Activated CD4-positive, alpha-beta T cell treated with anti-CD3 and anti-CD28 coated beads for 1 hour (primary cell): Measurements from ENCODE around the gene RPP25L.

Experiments
- DNase-seq: peaks from one replicate; pipeline ENCODE4 v3.0.0-alpha.2; 2020

The RPP25L gene

DNA sequence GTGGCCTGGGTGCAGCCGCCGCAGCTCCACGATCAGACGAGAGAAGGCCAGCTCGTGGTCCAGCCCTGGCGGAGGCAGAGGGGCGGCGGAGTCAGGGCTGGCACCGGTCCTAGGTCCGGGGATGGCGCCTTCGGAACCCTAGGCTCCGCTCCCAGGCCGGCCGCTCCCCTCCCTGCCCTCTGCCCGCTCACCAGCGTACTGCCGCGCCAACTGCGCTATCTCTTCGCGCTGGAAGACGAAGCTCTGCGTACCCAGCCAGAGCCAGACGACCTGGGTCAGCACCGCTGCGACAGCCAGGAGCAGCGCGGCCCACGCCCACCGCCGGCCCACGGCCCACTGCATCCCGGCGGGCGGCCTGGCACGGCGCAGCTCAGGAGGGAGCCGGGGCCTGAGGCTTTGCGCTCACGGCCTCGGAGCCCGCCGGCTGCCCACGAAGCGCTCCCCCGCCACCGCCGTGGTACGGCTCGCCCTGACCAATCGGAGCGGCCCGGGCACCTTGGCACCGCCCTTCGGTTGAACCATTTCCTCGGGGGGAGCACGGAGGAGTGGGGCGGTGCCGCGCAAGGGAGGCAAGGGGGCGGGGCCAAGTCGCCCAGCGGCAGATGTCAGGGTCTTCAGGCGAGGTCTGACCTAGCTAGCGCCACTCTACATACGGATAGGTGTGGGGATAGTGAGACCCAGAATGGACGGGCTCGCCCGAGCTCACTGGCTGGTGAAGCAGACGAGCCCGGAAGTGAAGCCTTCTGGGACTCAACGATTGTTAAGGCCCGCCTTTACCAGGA is 25.6 kb upstream of the RPP25L start, which contains the start of gene SIGMAR1:
Gene SIGMAR1, minus strand, starts transcription at position 432 of the 782 bp plus-strand sequence. Its CDS starts 90 bp downstream, at position 342.
- DNase-seq, result peak; percentile 89

DNA sequence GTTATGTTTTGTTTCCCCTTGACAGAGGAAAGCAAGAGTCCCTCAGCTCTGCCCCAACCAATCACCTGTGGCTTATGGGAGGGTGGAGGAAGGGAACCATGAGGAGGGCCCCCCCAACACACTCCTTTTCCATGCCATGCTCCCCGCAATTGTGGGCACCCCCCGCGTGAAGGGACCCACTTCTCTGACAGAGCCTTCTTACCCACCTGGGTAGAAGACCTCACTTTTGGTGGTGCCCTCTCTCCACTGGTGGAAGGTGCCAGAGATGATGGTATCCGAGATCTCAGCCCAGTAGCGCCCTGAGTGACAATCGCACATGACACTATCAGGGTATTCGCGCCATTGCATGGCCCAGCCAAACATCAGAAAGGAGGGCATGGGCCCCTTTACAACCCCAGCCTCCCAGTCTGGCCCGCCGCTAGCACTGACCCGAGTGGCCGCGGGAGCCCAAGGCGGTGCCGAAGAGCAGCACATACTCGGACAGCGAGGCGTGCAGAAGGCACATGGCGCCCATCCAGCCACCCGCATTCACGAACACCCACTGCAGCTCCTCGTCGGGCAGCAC is 25.0 kb upstream of the RPP25L start:
- no peak for DNase-seq

DNA sequence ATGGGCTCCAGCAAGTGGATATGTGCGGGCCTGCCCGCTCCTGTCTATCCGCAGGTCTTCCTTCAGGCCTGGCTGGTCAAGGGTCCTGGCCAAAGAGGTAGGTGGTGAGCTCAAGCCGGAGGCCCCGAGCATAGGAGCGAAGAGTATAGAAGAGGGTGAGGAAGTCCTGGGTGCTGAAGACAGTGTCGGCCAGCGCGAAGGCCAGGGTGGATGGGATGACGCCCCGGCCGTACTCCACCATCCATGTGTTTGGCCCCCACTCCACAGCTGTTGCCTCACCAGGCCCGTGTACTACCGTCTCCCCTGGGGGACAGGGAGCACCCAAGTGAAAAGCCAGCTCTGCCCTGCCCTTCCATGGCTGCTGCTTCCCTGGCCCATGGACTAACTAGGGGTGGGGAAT is 23.7 kb upstream of the RPP25L start:
- no peak for DNase-seq

DNA sequence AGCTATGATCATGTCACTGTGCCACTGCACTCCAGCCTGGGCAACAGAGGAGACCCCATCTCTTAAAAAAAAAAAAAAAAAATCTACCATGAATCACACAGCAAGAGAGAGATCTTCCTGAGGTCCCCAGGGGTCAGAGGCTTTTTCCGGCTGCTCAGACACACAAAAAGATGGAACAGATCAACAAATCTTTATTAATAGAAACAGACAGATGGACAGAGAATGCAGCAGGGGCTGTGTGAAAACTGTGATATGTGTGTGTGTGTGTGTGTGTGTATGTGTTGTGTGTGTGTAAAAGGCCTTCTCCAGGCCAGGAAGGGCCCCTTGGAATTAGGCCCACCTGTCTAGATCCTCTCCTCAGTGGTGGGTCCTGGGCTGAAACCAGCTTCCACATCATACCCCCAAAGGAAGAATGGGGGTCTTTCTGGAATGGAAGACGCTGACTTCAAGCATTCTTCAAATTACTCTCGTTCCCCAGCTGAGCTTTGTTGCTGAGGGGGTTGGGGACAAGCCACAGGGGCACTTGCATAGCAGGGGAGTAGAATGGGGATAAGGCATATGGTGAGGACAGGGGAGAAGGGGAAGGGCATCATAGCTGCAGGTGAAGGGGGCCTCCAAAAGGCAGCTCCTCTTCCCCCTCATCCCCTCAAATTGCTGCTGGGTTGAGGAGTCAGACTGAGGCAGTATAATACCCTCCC is 22.8 kb upstream of the RPP25L start:
- DNase-seq, result no peak

DNA sequence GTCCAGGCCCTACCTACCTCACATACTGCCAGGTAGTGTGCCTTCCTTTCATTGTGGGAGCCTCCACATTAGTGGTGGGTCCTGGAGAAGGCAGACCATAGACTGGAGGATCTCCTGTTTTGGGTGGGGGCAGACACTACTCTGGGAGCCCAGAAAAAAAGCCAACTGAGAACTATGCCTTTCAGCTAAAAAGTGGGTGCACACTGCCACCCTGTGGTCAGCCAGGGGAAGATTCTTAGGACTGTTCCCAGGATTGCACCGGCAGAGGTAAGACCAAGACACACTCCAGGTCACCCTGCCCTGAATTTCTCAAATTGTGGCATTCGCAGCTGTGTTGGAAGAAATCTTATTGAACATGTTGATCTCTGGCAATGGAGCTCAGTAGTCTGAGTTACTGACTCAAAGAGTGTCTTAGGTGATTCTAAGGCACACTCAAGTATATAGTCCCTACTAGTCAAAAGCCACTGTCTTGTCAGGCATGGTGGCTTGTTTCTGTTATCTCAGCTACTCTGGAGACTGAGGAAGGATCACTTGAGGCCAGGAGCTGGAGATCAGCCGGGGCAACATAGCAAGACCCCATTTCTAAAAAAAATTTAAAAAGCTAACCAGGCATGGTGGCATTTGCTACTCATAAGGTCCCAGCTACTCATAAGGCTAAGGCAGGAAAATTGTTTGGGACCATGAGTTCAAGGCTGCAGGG is 22.1 kb upstream of the RPP25L start:
- DNase-seq, result peak; percentile 61

DNA sequence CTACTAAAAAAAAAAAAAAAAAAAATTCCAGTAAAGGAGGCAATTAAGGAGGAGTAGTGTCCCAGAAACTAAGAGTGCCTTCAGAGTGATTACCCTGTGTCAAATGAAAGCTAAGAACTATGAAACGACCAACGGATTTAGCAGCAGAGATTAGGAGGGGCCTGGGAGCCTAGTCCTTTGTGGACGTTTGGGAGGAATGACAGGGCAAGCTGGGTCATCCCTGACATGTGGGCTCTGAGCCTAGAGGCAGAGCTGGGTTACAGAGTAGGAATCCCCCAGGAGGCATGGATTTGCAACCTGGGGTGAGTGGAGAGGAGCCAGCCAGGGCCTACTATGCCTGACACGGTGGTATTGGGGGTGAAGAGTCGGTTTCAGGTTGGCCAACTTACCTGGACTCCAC is 21.3 kb upstream of the RPP25L start:
- no peak for DNase-seq

DNA sequence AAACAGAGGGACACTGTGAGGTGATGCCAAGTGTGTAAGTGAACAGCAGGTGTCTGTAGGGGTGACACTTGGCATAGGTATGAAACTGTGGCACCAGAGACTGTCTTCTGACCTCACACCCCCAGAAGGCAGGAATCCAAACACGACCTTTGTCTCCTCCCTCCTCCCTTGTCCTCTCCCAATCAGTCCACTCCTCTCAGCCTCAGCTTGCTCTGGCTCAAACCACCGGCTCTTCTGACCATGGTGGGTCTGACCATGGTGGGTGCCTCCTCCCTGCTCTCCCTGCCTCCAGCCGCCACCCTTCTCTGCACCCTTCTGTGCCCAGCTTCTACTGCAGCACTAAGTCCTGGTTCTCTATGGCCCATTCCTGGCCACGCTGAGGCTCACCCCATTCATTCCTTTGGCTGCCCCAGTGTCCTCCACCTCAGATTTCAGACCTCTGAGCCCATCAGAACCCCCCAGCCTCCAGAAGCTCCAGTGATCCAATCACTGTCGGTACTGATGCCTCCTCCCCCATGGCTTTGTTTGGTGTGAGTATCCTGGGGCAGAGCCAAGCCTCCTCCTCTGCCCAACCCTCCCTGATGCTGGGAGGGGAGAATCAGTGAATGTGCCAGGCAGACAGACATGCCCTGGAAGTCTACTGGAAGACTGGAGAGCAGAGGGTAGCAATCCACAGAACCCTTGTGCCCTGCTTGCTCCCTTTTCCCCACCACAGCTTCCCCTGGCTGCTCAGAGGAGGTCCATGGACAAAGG is 18.7 kb upstream of the RPP25L start:
- no peak for DNase-seq

DNA sequence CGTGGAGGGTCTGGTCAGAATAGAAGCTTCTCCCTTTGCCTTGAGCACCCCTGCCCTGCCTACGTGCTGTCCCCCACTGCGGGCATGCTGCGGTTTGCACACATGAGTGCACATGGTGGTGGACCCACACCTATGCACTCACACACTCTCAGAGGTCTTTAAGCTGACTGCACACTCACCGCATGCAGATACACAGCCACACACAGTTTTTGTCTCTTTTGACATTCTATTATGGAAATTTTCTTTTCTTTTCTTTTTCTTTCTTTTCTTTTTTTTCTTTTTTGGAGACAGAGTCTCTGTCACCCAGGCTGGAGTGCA is 17.6 kb upstream of the RPP25L start:
- no peak for DNase-seq

DNA sequence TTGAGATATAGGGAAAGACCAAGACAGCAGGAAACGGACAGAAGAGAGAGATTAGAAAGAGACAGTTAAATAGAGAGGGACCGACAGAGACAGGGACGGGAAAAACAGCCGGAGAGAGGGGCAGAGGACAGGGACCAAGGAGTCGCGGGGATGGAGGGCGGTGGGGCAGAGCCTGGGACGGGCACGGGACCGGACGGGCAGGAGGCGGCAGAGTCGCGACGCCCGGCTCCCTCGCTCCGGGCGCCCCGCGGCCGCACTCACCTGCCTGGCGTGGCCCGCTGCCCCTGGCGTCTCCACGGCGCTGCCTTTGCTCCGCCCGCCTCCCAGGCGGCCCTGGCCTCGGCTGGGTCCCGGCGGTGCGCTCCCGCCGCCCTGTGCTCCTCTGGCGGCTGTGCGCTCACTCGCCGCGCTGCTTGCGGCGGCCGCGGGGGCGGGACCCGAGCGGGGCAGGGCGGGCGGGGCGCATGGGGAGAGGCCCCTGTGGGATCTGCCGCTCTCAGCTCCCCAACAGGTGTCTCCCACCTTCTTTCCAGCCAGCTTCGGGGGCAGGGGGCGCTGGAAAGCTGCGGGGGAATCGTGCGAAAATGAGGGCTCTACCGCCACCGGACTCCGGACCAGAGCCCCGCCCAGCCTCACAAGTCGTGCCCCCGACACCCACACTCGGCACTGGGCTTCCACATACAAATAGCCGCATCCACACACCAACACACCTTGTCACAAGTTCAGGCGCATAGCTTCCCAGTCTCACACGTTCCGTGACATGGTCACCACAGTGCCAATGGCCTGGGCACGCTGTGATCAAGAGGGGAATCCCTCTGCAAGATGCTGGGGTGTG is 17.0 kb upstream of the RPP25L start, which contains the start of gene ARID3C:
Gene ARID3C, minus strand, starts transcription at position 411 of the 835 bp plus-strand sequence. CDS start 1,052 bp downstream, outside the sequence.
- DNase-seq, result no peak

DNA sequence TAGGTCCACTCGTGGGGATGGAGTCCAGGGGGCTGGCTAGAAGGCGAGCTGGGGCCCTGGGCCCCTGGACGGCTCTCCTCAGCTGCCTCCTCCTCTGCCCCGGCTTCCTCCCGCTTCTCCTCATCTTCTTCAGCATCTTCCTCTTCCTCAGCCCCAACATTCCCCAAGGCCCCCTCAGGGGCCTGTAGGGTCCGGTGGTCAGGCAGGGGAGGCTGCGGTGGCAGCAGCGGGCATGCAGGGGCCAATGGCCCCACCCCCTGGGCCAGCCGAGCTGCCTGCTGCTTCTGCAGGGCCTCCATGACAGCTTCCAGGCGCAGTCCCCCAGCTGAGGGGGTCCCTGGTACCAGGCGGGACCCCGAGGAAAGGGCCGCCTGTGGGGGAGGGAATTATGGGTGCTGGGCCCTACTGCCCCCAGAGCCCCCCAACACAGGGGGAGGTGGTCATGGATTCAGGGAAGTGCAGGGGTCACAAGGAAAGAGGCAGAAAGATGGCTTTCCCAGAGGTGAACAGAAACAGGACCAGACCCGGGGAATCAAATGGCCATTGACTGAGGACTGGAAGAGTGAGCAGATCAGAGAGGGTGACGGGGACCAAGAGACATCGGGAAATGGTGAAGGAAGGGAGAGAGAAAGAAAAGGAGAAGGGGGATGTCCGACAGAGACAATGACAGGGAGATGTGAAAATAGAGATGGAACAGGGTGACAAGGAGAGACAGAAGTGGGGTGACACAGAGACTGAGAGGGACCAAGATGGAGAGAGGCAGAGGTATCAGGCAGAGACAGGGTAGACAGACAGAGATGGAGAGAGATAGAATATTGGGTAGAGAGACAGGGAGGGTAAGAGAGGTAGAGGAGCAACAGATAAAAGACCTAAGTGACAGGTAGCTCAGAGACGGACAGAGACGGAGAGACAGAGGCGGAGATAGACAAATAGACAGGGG is 16.1 kb upstream of the RPP25L start:
- no peak for DNase-seq

DNA sequence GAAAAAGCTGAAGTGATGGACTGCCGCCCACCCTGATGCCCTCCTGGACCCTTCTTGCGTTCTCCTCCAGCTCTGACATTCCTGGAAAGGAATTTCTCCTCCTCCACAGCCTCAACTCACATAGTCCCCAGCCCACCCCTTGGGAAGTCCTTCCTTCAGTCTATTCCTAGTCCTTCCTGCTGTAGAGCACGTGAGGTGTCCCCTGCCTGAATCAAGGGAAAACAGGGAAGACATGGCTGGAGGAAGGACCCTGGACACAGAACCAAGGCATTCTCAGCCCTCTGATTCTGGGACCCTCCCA is 13.2 kb upstream of the RPP25L start:
- DNase-seq, result no peak

DNA sequence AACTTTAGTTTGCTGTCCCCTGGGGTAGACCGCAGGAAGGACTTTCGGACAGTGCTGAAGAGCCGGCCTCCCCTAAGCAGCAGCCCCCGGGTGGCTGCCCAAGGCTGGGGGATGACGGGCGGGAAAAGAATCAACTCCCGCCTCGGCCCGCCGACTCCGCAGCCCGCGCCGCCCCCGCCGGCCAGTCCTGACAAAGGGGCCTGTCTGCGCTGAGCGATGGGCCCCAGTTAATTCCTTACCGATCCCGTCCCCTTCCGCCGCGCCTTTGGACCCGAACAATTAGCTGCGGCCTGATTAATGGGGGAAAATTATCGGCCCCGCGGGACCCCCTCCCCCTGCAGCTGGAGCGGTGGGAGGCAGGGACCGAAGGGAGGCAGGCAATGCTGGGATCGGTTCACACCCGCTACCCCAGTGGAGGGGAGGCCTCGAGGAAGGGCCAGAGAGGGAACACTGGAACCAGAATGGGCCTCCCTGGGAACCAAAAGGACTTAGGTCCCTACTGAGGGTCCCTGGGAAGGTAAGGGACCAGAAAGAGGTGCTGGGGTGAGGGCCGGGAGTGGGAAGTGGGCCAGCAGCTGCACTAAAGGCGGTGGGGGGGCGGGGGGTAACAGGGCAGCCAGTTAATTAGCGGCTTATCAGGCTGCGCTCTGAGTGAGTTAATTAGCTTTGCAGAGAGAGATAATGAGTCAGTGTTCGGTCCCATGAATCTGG is 12.7 kb upstream of the RPP25L start:
- DNase-seq, result no peak

DNA sequence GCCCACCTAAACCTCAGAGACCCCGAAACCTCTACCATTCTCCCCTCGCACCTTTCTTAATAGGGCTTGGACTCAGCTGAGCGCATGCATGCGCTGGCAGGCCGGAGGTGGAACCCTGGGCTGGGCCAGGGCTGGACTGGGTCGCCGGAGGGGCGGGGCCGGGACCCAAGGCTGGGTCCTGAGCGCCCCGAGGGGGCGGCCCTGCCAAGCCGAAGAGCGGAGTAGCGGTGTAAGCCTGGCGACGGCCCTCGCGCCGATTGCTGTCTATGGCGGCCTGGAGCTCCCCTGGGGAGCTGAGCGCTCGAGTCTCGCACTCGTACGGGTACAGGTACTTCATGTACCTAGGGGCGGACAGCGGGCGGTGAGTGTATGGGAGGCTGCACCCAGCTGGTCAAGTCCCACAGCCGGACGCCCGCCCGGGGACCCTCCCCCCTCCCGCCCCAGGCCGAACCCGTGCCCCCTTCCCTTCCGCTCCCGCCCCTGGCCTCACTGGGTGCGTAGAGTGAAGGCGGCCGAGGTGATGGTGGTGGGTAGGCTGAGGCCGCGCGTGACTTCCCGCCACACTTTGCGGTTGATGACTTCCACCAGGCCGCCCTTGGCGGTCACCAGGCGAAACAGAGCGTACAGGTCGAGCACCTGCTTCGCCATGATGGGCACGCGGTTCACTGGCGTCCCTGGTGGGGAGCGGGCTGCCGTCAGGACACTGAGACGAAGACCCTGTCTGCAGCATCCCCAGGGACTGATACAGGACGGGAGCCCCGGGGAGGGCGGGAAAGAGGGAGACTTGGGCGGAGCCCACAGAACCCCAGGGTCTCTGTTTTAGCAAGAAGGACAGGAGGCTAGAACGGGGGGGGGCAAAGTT is 11.7 kb upstream of the RPP25L start:
- DNase-seq, result no peak

DNA sequence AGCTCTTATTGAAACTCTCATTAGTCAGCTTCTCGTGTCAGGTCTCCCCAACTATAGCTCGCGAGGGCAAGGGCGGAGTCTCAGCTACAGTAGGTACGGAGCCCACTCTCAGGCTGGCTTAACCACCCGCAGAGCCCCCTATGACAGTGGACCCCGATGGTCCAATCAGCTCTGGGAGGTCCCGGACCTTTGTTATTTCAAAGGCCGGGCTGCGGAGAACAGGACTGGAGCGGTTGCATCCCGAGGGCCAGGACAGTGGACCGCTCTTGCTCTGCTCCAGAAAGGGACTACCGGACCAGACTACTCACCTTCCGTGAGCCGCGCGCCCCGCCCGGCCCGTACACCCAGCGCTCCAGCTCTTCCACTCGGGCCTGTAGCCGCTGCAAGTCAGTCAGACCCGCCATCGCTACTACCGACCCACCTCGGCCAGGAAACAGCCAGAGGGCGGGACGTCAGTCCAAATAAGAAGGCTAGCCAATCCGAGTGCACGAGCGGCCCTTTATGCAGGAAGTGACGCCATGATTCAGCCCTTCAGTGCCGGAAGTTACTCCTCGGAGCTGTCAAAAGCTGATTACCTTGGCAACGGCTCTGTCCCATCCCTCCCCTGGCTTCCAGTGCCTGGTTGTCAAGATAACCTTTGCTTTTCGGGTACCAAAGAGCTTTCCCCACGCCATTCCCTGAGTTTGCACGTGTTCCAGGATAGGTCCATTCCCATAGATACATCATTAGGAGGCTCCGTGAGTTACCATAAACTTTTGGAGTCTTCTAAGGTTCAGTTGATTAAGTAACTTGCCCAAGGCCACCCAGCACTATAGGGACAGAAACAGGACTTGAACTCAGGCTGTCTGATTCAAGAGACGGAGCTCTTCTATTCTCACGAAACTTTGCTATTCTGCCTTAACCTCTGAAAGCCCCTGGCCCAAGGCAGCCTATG is 8.4 kb upstream of the RPP25L start, which contains the start of gene DCTN3:
Gene DCTN3, minus strand, starts transcription at position 435 of the 934 bp plus-strand sequence. Its CDS starts 31 bp downstream, at position 404.
- DNase-seq, result peak; percentile 85

DNA sequence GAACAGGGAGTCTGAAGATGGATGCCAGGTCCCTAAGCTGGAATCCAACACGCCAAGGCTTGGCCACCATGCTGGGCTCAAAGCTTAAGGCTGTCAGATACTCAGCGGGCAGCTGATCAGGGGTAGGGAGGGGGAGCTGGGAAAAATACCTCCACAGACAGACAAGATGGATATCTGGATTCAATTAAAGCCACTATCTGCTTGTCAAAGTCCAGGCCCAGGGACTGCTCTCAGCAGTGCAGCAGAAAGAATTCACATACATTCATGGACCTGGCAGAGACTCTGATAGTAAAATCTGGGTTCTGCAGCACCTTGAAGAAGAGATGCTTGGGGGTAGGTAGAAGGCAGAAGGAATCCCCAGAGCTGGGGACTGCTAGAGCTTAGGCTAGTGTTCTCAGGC is 3.2 kb upstream of the RPP25L start:
- DNase-seq, result no peak

DNA sequence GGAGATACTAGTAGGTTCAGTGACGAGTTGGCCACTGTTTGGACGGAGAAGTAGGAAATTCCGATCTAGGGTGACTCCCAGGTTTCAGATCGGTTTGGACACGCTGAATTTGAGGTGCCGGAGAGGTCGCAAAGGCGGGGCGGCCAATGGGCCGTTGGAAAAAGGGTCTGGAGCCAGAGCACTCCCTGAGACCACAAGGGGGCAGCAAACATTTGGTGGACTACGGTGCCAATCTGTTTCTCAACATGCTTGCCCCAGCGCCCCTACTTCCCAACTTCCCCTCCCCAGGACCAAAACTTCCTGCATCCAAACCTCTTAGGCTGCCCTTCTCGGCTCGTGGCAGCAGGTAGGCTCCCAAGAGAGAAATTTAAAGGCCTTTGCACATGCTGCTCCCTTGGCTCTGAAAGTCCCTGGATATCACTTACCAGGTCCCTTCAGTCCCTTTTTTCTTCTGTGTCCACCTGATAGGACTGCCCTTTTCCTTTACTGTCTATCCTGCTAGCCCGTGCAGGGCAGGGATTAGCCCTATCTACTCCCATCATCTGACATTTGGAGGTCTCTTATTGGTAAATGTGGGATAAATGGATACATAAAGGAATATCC is 992 bp upstream of the RPP25L start:
- DNase-seq, result peak; percentile 48

DNA sequence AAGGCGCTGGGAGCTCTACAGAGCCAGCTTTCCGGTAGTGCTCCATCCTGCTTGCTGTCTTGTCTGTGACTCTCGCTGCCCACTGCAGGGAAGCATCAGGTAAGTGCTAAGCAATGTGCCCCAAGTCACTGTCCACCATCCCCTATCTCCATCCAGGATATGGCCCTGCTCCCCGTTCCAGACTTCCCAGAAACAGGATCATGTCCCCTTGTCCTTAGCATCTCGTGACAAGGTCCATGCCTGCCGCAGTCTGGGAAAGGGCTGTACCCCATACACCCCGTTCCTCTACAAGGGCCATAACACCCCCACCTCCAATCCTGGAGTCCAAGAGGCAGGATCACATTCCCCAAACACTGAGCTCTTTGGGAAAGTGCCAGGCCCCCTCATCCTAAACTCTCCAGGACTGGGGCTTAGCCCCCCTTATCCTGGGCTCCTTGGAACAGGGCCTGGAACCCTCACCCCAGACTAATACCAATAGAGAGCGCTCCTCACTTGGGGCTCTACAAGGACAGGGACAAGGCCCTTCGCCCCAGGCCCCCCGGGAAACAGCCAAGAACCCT is 566 bp downstream of the RPP25L start:
- no peak for DNase-seq
